Keratinocyte (primary cell): ENCODE measurements around the gene S100B. TPM values are rescaled to one million over a fixed set of nuclear protein-coding genes. Genes with fewer than 3 reads are reported as not detected.
A peak's percentile ranks its signal among the peaks of the same experiment; 100 is the strongest.

Experiments
- DNase-seq: peaks from one replicate; pipeline ENCODE4 v3.0.0-alpha.2; 2011; ENCODE audit warnings: low read depth, missing footprints, low spot score
- FAIRE-seq: peaks from 2 replicates; lab custom pipeline; 2011; peaks lifted over from hg19 to GRCh38; lab: Jason Lieb, UNC
- H2AFZ ChIP-seq: 2 replicates; pipeline ENCODE4 v1.6.0; 2012; ENCODE audit warnings: low read length, control low read depth, inconsistent platforms; ENCODE audit not compliant: control insufficient read depth
- H3K27ac ChIP-seq: 2 replicates; pipeline ENCODE4 v1.5.1; 2011; ENCODE audit warnings: low read length; ENCODE audit not compliant: control insufficient read depth, insufficient read depth
- H3K27me3 ChIP-seq: 3 replicates; pipeline ENCODE4 v1.6.0; 2011; ENCODE audit warnings: low read length; ENCODE audit not compliant: control insufficient read depth, insufficient read depth; ENCODE audit errors: extremely low read depth
- H3K36me3 ChIP-seq, 2 experiments: 2 replicates in 1 of 2; 3 replicates in 1 of 2; pipeline ENCODE4 v1.5.1; 2011; ENCODE audit warnings: low read length in 2 of 2, mild to moderate bottlenecking in 1 of 2; ENCODE audit not compliant: control insufficient read depth in 2 of 2, insufficient read depth in 2 of 2; ENCODE audit errors: extremely low read depth in 1 of 2
- H3K4me1 ChIP-seq: 3 replicates; pipeline ENCODE4 v1.5.1; 2011; ENCODE audit warnings: low read length; ENCODE audit not compliant: control insufficient read depth, insufficient read depth; ENCODE audit errors: extremely low read depth
- H3K4me2 ChIP-seq: 3 replicates; pipeline ENCODE4 v1.6.0; 2011; ENCODE audit warnings: low read depth, low read length; ENCODE audit not compliant: control insufficient read depth, insufficient read depth; ENCODE audit errors: extremely low read depth
- H3K4me3 ChIP-seq, 3 experiments: fragments of 200-600 bp in 1 of 3; sonication (generic) in 1 of 3; 2 replicates in 2 of 3; 3 replicates in 1 of 3; pipeline ENCODE4 v1.5.1; 2011 to 2016; ENCODE audit warnings: low read length in 3 of 3, mild to moderate bottlenecking in 3 of 3, control low read depth in 2 of 3, inconsistent platforms in 1 of 3, low read depth in 1 of 3, mixed read lengths in 1 of 3, mixed run types in 1 of 3, moderate library complexity in 1 of 3; ENCODE audit not compliant: control insufficient read depth in 2 of 3, insufficient read depth in 2 of 3; ENCODE audit errors: extremely low read depth in 1 of 3
- H3K79me2 ChIP-seq: 2 replicates; pipeline ENCODE4 v1.6.0; 2012; ENCODE audit warnings: low read length; ENCODE audit not compliant: control insufficient read depth, insufficient read depth
- H3K9ac ChIP-seq: 3 replicates; pipeline ENCODE4 v1.6.0; 2011; ENCODE audit warnings: low read length; ENCODE audit not compliant: control insufficient read depth, insufficient read depth; ENCODE audit errors: extremely low read depth
- H3K9me1 ChIP-seq: 3 replicates; pipeline ENCODE4 v1.6.0; 2011; ENCODE audit warnings: low read length; ENCODE audit not compliant: control insufficient read depth, insufficient read depth; ENCODE audit errors: extremely low read depth
- H3K9me3 ChIP-seq: 2 replicates; pipeline ENCODE4 v1.5.1; 2012; ENCODE audit warnings: low read depth, low read length; ENCODE audit not compliant: control insufficient read depth
- H4K20me1 ChIP-seq: 3 replicates; pipeline ENCODE4 v1.6.0; 2011; ENCODE audit warnings: low read length; ENCODE audit not compliant: control insufficient read depth, insufficient read depth; ENCODE audit errors: extremely low read depth
- EZH2 ChIP-seq: IDR thresholded peaks from one replicate; pipeline ENCODE4 v1.6.1; 2012; ENCODE audit warnings: inconsistent platforms, mild to moderate bottlenecking, low read length, moderate library complexity
- dilution Hi-C: fragments of 300-500 bp; cut with MboI; formaldehyde crosslinking; loops from one replicate; pipeline ENCODE4 v1.7.0; 2020; ENCODE audit warnings: low sequenced_read_pairs; ENCODE audit not compliant: extremely low pct_ligation_motif_present
- polyA plus RNA-seq, 5 experiments: library from polyadenylated mRNA; depleted of rRNA in 3 of 5; stranded (reverse) in 3 of 5; stranded (forward) in 1 of 5; unstranded in 1 of 5; fragments of >200 nt; gene quantifications; 1 replicate in 1 of 5; 2 replicates in 3 of 5; 3 replicates in 1 of 5; pipeline versions ENCODE4 v1.2.1 to v1.2.3, GENCODE V29; 2011 to 2012; ENCODE audit warnings: missing spikeins in 2 of 5, low read depth in 1 of 5, low replicate concordance in 1 of 5
- TF ChIP-seq, protein P1 (sequence below), 3 experiments: IDR thresholded peaks in 1 of 3; conservative IDR thresholded peaks in 1 of 3; optimal IDR thresholded peaks in 1 of 3; 2 replicates in 2 of 3; 3 replicates in 1 of 3; pipeline versions ENCODE3 to v1.5.1; 2011; ENCODE audit warnings: low read length in 3 of 3, mild to moderate bottlenecking in 3 of 3, moderate library complexity in 2 of 3, control low read depth in 1 of 3, inconsistent platforms in 1 of 3; ENCODE audit not compliant: insufficient read depth in 2 of 3; ENCODE audit errors: extremely low read depth in 1 of 3

S100B gene
- polyA plus RNA-seq, 1 donor (not counting 4 experiments of a cell fraction or from before 2014, with no cell fraction given): not detected

DNA sequence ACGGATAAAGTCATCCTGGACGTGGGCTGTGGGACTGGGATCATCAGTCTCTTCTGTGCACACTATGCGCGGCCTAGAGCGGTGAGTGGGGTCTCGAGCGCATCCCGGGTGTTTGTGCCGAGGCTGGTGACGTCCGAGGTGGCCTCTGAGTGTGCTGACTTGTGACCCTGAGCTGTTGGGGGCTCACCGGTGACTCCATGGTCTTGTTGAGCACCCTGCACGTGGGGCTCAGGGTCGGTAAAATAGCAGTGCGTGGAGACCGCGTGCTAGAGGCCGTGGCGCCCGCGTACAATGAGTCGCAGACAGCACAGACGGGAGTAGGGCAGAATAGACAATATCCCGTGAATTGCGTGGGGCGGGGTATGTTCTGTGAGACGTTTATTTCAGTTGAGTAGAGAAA, 43.7 kb upstream of the S100B start:
- peaks cover 4% of the 10 kb centered on the region for H4K20me1 ChIP-seq
- H3K4me3 ChIP-seq: no peak overlapping the region
- FAIRE-seq (no peak), DNase-seq (no peak)
- H3K9ac ChIP-seq: no peak overlapping the region
- H3K4me1 ChIP-seq: no peaks in the 10 kb centered on the region
- no peaks in the 10 kb centered on the region for H3K9me3 ChIP-seq
- peaks cover 2% of the 10 kb centered on the region for H3K9me1 ChIP-seq
- TF ChIP-seq, protein P1, sequence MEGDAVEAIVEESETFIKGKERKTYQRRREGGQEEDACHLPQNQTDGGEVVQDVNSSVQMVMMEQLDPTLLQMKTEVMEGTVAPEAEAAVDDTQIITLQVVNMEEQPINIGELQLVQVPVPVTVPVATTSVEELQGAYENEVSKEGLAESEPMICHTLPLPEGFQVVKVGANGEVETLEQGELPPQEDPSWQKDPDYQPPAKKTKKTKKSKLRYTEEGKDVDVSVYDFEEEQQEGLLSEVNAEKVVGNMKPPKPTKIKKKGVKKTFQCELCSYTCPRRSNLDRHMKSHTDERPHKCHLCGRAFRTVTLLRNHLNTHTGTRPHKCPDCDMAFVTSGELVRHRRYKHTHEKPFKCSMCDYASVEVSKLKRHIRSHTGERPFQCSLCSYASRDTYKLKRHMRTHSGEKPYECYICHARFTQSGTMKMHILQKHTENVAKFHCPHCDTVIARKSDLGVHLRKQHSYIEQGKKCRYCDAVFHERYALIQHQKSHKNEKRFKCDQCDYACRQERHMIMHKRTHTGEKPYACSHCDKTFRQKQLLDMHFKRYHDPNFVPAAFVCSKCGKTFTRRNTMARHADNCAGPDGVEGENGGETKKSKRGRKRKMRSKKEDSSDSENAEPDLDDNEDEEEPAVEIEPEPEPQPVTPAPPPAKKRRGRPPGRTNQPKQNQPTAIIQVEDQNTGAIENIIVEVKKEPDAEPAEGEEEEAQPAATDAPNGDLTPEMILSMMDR (optimal IDR thresholded peaks at IDR 0.05 in 1 of 3, IDR thresholded peaks at IDR 0.05 in 1 of 3, conservative IDR thresholded peaks at IDR 0.05 in 1 of 3; ENCODE audit: extremely low read depth in 1 of 3, insufficient read depth in 2 of 3, low read length in 3 of 3): no peak
- no peak for TF ChIP-seq EZH2
- no peak overlapping the region for H2AFZ ChIP-seq
- H3K36me3 ChIP-seq: peaks cover 48 to 52% of the 10 kb centered on the region in 2 experiments
- H3K27ac ChIP-seq: no peak overlapping the region
- dilution Hi-C loops: no loop called here
- no peaks in the 10 kb centered on the region for H3K27me3 ChIP-seq
- H3K79me2 ChIP-seq: peaks cover 27% of the 10 kb centered on the region
- H3K4me2 ChIP-seq: no peak overlapping the region

DNA sequence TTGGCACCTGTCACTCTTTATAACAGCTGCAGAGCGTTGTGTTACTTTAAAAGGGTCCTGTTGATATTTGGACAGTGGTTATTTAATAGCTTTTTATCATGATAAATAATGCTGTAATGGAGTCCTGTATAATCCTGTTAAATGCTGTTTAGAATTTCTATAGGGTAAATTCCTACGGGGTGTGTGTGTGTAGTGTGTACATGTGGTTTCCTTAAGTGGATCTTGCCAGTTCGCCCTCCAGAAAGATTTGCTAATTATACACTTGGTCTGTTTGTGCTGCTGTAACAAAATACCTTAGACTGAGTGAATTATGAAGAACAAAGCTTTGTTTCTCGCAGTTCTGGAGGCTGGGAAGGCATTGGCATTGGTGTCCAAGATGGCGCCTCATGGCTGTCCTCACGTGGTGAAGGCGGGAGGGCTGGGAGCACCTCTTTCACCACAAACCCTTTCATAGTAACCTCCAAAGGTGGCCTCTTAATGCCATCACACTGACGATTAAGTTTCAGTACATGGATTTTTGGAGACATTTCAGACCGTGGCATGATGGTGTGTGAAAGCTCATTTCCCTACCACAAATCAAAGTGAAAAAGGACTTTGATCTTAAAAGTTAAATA, 41.8 kb upstream of the S100B start:
- peak; percentile 39 for FAIRE-seq
- Histone ChIP-seq H4K20me1 (peaks cover 4% of the 10 kb centered on the region), H3K36me3 (peaks cover 44 to 50% of the 10 kb centered on the region in 2 experiments), H3K9me1 (peaks cover 2% of the 10 kb centered on the region), H3K79me2 (peaks cover 30% of the 10 kb centered on the region), H3K4me2 (no peak overlapping the region), H3K9me3 (no peaks in the 10 kb centered on the region), H3K27me3 (no peaks in the 10 kb centered on the region), H3K4me1 (peaks cover 4% of the 10 kb centered on the region), H3K9ac (no peak overlapping the region), H3K4me3 (no peak overlapping the region), H2AFZ (no peak overlapping the region), H3K27ac (no peak overlapping the region)
- no peak for TF ChIP-seq EZH2
- TF ChIP-seq, protein P1 (optimal IDR thresholded peaks at IDR 0.05 in 1 of 3, IDR thresholded peaks at IDR 0.05 in 1 of 3, conservative IDR thresholded peaks at IDR 0.05 in 1 of 3; ENCODE audit: extremely low read depth in 1 of 3, insufficient read depth in 2 of 3, low read length in 3 of 3): no peak
- dilution Hi-C loops: no loop called here
- DNase-seq: no peak
